K562 (cell line): Measurements from ENCODE around the gene LRRC25. TPM values are rescaled to one million over a fixed set of nuclear protein-coding genes. Genes with fewer than 3 reads are reported as not detected.

Source experiments
- ATAC-seq: fragments of 200-7000 bp; cut with Tn5 transposase; 3 replicates; pipeline ENCODE4 v1.9.1; 2020; ENCODE audit warnings: moderate library complexity
- BruUV-seq: library from RNA; stranded (reverse); fragments of 400-500 nt; replicated peaks from 2 replicates; lab custom pipeline; 2021; lab: Mats Ljungman, UMichigan
- CTCF ChIA-PET: fragments of 300-600 bp; formaldehyde crosslinking; extraction: SDS; loops from one replicate; lab custom pipeline; 2021; ENCODE audit warnings: low intra/inter-chr PET ratio; lab: Yijun Ruan, JAX
- POLR2A ChIA-PET: fragments of 300-600, 350-650 bp; sonication (Branson Sonifier 250); formaldehyde crosslinking; extraction: SDS; loops from one replicate; lab custom pipeline; 2021; ENCODE audit warnings: antibody characterized with exemption, inconsistent platforms; lab: Yijun Ruan, JAX
- DNase-seq, 4 experiments: peaks; one replicate each; pipeline versions ENCODE4 v3.0.0 to v3.0.0-alpha.2; 2011 to 2018; ENCODE audit warnings: low spot score in 3 of 4, mixed read lengths in 3 of 4; ENCODE audit errors: extremely low read depth in 1 of 4
- FAIRE-seq: peaks from 2 replicates; lab custom pipeline; 2011; peaks lifted over from hg19 to GRCh38; lab: Jason Lieb, UNC
- H2AFZ ChIP-seq: 2 replicates; pipeline ENCODE4 v1.6.0; 2011; ENCODE audit warnings: low read depth, low read length, control low read depth, inconsistent platforms
- H3K27ac ChIP-seq: fragments of 200-600 bp; 3 replicates; pipeline ENCODE4 v1.8.0; 2011; ENCODE audit warnings: low read depth, mild to moderate bottlenecking, control low read depth, inconsistent platforms, low read length, moderate library complexity, mixed read lengths; ENCODE audit errors: extremely low read depth
- H3K27me3 ChIP-seq, 2 experiments: fragments of 300-600 bp in 1 of 2; 2 replicates in 1 of 2; 3 replicates in 1 of 2; pipeline versions ENCODE4 v1.6.0 to v1.8.0; 2011; ENCODE audit warnings: inconsistent platforms in 2 of 2, low read length in 2 of 2, mild to moderate bottlenecking in 1 of 2, mixed read lengths in 1 of 2, moderate library complexity in 1 of 2; ENCODE audit not compliant: control insufficient read depth in 2 of 2, insufficient read depth in 2 of 2
- H3K36me3 ChIP-seq: fragments of 300-600 bp; 3 replicates; pipeline ENCODE4 v1.8.0; 2011; ENCODE audit warnings: mild to moderate bottlenecking, low read length, inconsistent platforms; ENCODE audit not compliant: control insufficient read depth, insufficient read depth
- H3K4me1 ChIP-seq, 2 experiments: fragments of 200-600 bp in 1 of 2; replicated peaks in 1 of 2; 2 replicates in 1 of 2; 3 replicates in 1 of 2; pipeline versions ENCODE4 v1.5.1 to v1.8.0; 2011; ENCODE audit warnings: inconsistent platforms in 2 of 2, low read length in 2 of 2, mild to moderate bottlenecking in 1 of 2, mixed read lengths in 1 of 2, moderate library complexity in 1 of 2; ENCODE audit not compliant: control insufficient read depth in 2 of 2, insufficient read depth in 2 of 2
- H3K4me2 ChIP-seq: 2 replicates; pipeline ENCODE4 v1.6.1; 2011; ENCODE audit warnings: low read length, control low read depth, inconsistent platforms, mixed read lengths; ENCODE audit not compliant: insufficient read depth
- H3K4me3 ChIP-seq: fragments of 200-600 bp; sonication (generic), shearing (Covaris generic); 2 replicates; pipeline ENCODE4 v1.5.1; 2016; ENCODE audit warnings: control low read depth, inconsistent platforms
- H3K79me2 ChIP-seq: fragments of 200-600 bp; 3 replicates; pipeline ENCODE4 v1.8.0; 2011; ENCODE audit warnings: low read length, inconsistent platforms; ENCODE audit not compliant: control insufficient read depth, insufficient read depth
- H3K9ac ChIP-seq, 2 experiments: 2 replicates each; pipeline versions ENCODE4 v1.6.0 to v1.6.1; 2011; ENCODE audit warnings: low read depth in 2 of 2, low read length in 2 of 2, control low read depth in 1 of 2, inconsistent platforms in 1 of 2, mild to moderate bottlenecking in 1 of 2, mixed read lengths in 1 of 2; ENCODE audit not compliant: insufficient read depth in 1 of 2
- H3K9me1 ChIP-seq: one replicate; pipeline ENCODE4 v1.6.0; 2011; ENCODE audit warnings: inconsistent platforms, mild to moderate bottlenecking, low read length, moderate library complexity; ENCODE audit not compliant: control insufficient read depth, insufficient read depth
- H3K9me3 ChIP-seq: replicated peaks from 2 replicates; pipeline ENCODE4 v1.5.1; 2011; ENCODE audit warnings: low read depth, low read length, inconsistent platforms; ENCODE audit not compliant: control insufficient read depth, insufficient read depth
- H4K20me1 ChIP-seq: replicated peaks from 2 replicates; pipeline ENCODE4 v1.6.1; 2011; ENCODE audit warnings: low read length, inconsistent platforms, mixed read lengths; ENCODE audit not compliant: control insufficient read depth, insufficient read depth
- DPF2 ChIP-seq: fragments of 450-650 bp; IDR thresholded peaks from 2 replicates; pipeline ENCODE4 v1.6.1; 2016
- EGR1 ChIP-seq: fragments of 450-650 bp; conservative IDR thresholded peaks from 2 replicates; pipeline ENCODE4 v1.6.1; 2017; ENCODE audit warnings: mild to moderate bottlenecking
- HOXB6 ChIP-seq: fragments of 250-450 bp; sonication (Bioruptor Pico); IDR thresholded peaks from 2 replicates; pipeline ENCODE4 v1.5.1; 2022; ENCODE audit warnings: mild to moderate bottlenecking, borderline replicate concordance
- L3MBTL2 ChIP-seq: fragments of 450-650 bp; IDR thresholded peaks from 2 replicates; pipeline ENCODE4 v1.6.1; 2016; ENCODE audit warnings: mild to moderate bottlenecking, moderate library complexity
- MYNN ChIP-seq, 2 experiments: sonication (generic); formaldehyde crosslinking in 1 of 2; IDR thresholded peaks; 2 replicates each; pipeline versions ENCODE4 v1.5.0 to v1.6.1; 2016 to 2020; ENCODE audit warnings: antibody characterized with exemption in 1 of 2, missing genetic modification reagents in 1 of 2
- NCOA1 ChIP-seq: fragments of 450-650 bp; IDR thresholded peaks from 2 replicates; pipeline ENCODE4 v1.6.1; 2016; ENCODE audit warnings: low read depth
- NFIC ChIP-seq: fragments of 450-650 bp; IDR thresholded peaks from 2 replicates; pipeline ENCODE4 v1.6.1; 2017; ENCODE audit warnings: mild to moderate bottlenecking, inconsistent platforms
- POLR2A ChIP-seq: fragments of 450-650 bp; conservative IDR thresholded peaks from 2 replicates; pipeline ENCODE4 v1.6.1; 2016
- PPARD ChIP-seq: fragments of 250-450 bp; sonication (Bioruptor Pico); IDR thresholded peaks from 2 replicates; pipeline ENCODE4 v1.8.0; 2022; ENCODE audit warnings: inconsistent platforms, mild to moderate bottlenecking, moderate library complexity
- RAD51 ChIP-seq: fragments of 450-650 bp; IDR thresholded peaks from 2 replicates; pipeline ENCODE4 v1.7.1; 2016; ENCODE audit warnings: low read depth, mild to moderate bottlenecking, borderline replicate concordance
- SMARCA5 ChIP-seq: fragments of 450-650 bp; IDR thresholded peaks from 2 replicates; pipeline ENCODE4 v1.6.1; 2016
- SMARCE1 ChIP-seq: fragments of 450-650 bp; IDR thresholded peaks from 2 replicates; pipeline ENCODE4 v1.7.1; 2016; ENCODE audit warnings: mild to moderate bottlenecking
- SPI1 ChIP-seq: IDR thresholded peaks from 2 replicates; pipeline ENCODE4 v1.6.1; 2011; ENCODE audit warnings: low read depth, low read length, control low read depth, borderline replicate concordance
- TRIM28 ChIP-seq: fragments of 450-650 bp; IDR thresholded peaks from 2 replicates; pipeline ENCODE4 v1.6.1; 2017
- YBX1 ChIP-seq: fragments of 450-650 bp; IDR thresholded peaks from 2 replicates; pipeline ENCODE4 v1.7.1; 2016; ENCODE audit warnings: mild to moderate bottlenecking
- ZEB2 ChIP-seq: fragments of 450-650 bp; IDR thresholded peaks from 2 replicates; pipeline ENCODE4 v1.6.1; 2016
- ZNF431 ChIP-seq: sonication (generic); formaldehyde crosslinking; IDR thresholded peaks from 2 replicates; pipeline ENCODE4 v1.8.0; 2022; ENCODE audit warnings: mild to moderate bottlenecking, missing genetic modification reagents
- ZNF76 ChIP-seq: fragments of 250-450 bp; sonication (Bioruptor Pico); IDR thresholded peaks from 2 replicates; pipeline ENCODE4 v1.4.0; 2020; ENCODE audit warnings: mild to moderate bottlenecking, moderate library complexity, borderline replicate concordance
- WGBS: fragments of 100-300 bp; shearing (Covaris generic); methylation state at CpG from one replicate; pipeline ENCODE4 v1.1.6; 2016; ENCODE audit warnings: low coverage, mixed read lengths; ENCODE audit not compliant: insufficient coverage; ENCODE audit errors: missing lambda C conversion rate; 5-methylcytosine and 5-hydroxymethylcytosine counted together
- in situ Hi-C: fragments of 300-500 bp; cut with MboI; formaldehyde crosslinking; loops from 4 replicates; pipeline ENCODE4 v1.15.0; 2018; ENCODE audit warnings: inconsistent platforms, mixed read lengths
- intact Hi-C: fragments of 100-400 bp; cut with micrococcal nuclease; formaldehyde crosslinking; loops from 2 replicates; pipeline ENCODE4 v1.14.2; 2022
- polyA plus RNA-seq, 8 experiments: library from polyadenylated mRNA; depleted of rRNA in 4 of 8; stranded (reverse) in 5 of 8; unstranded in 3 of 8; fragments of >200 nt; fragmentation: Nextera tagmentation in 2 of 8; fragmentation: Illumina TruSeq in 1 of 8; extraction: Ambion mirVana in 2 of 8; extraction: Trizol in 1 of 8; gene quantifications; 2 replicates each; pipeline versions ENCODE4 v1.2.1 to v1.2.3, GENCODE V29; 2011 to 2014; ENCODE audit warnings: inconsistent platforms in 1 of 8, missing spikeins in 1 of 8
- total RNA-seq, 7 experiments: library from RNA; depleted of rRNA in 6 of 7; stranded (reverse); fragments of >200 nt in 6 of 7; fragmentation: Illumina TruSeq in 2 of 7; extraction: Trizol in 2 of 7; gene quantifications; 2 replicates each; pipeline versions ENCODE4 v1.2.1 to v1.2.3, GENCODE V29; 2011 to 2021; ENCODE audit warnings: low replicate concordance in 1 of 7
- TF ChIP-seq, protein P1 (sequence below): sonication (generic); formaldehyde crosslinking; IDR thresholded peaks from 2 replicates; pipeline ENCODE4 v1.5.0; 2020; ENCODE audit warnings: missing genetic modification reagents
- TF ChIP-seq, protein P2 (sequence below): sonication (generic); formaldehyde crosslinking; IDR thresholded peaks from 2 replicates; pipeline ENCODE4 v1.9.0; 2022; ENCODE audit warnings: mild to moderate bottlenecking, missing genetic modification reagents
- TF ChIP-seq, protein P3 (sequence below): fragments of 250-450 bp; sonication (Bioruptor Pico); IDR thresholded peaks from 2 replicates; pipeline ENCODE4 v1.5.0; 2021
- TF ChIP-seq, protein P4 (sequence below): fragments of 250-450 bp; sonication (Bioruptor Pico); IDR thresholded peaks from 2 replicates; pipeline ENCODE4 v1.8.0; 2021; ENCODE audit warnings: mild to moderate bottlenecking, moderate library complexity

LRRC25 gene
- total and polyA plus RNA-seq, 9 of the 15 experiments (the other 6 are each of a cell fraction or from before 2014, with no cell fraction given): 0.07 to 0.36 (median 0.10) TPM; not detected in 3

DNA sequence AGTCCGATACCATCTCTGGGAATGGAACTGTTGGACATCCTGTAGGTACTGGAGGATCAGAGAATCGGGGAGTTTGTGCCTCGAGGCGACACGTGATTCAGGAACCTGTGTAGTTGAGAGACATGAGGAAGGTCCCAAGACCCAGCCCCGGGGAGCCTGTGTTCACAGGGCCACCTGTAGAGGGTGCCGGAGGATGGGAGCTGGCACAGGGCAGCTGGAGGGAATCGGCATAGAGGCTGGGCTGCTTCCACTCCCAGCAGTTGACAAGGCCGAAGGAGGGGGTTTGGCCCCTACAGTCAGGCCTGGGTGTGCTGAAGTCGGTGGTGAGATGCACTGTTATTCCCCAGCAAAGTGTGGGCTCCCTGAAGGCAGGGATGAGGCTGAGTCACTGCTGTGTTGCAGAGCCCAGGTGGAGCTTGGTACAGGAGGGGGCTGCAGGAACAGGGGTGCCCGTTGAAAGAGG is 43.0 kb upstream of the LRRC25 start (continued):
- TF ChIP-seq RAD51 (peak; percentile 66; the same call in 1 of the 2 replicates), ZNF76 (no peak), L3MBTL2 (peak; percentile 74), MYNN (IDR thresholded peaks at IDR 0.05) (peak; percentile 13; the same call in 1 of the 2 replicates), MYNN (CRISPR knock-in tag; IDR thresholded peaks at IDR 0.05) (no peak)
- TF ChIP-seq, protein P1, sequence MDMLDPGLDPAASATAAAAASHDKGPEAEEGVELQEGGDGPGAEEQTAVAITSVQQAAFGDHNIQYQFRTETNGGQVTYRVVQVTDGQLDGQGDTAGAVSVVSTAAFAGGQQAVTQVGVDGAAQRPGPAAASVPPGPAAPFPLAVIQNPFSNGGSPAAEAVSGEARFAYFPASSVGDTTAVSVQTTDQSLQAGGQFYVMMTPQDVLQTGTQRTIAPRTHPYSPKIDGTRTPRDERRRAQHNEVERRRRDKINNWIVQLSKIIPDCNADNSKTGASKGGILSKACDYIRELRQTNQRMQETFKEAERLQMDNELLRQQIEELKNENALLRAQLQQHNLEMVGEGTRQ: peak; percentile 49; the same call in 1 of the 2 replicates
- TF ChIP-seq, protein P2, sequence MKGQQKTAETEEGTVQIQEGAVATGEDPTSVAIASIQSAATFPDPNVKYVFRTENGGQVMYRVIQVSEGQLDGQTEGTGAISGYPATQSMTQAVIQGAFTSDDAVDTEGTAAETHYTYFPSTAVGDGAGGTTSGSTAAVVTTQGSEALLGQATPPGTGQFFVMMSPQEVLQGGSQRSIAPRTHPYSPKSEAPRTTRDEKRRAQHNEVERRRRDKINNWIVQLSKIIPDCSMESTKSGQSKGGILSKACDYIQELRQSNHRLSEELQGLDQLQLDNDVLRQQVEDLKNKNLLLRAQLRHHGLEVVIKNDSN (CRISPR knock-in tag): peak; percentile 80

DNA sequence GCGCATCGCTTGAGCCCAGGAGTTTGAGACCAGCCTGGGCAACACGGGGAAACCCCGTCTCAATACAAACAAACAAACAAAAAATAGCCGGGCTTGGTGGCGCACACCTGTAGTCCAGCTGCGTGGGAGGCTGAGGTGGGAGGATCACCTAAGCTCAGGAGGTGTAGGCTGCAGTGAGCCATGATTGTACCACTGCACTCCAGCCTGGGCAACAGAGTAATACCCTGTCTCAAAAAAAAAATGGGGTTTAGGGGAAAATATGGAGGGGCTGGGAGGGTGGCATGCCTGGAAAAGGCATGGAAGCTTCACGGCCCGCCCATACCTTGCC is 42.5 kb upstream of the LRRC25 start:
- CTCF ChIA-PET: no interaction called here
- intact Hi-C loops (no loop called here), in situ Hi-C loops (no loop called here)
- Histone ChIP-seq H3K4me1 (peaks cover 42 to 93% of the 10 kb centered on the region in 2 experiments), H3K79me2 (peaks cover 37% of the 10 kb centered on the region), H3K9me1 (peaks cover 11% of the 10 kb centered on the region), H3K4me3 (no peak overlapping the region), H3K4me2 (peak overlapping the region; percentile 88; the same call in 1 of the 2 replicates), H3K36me3 (peaks cover 40% of the 10 kb centered on the region), H4K20me1 (peaks cover 13% of the 10 kb centered on the region), H3K27me3 (no peaks in the 10 kb centered on the region), H3K9ac (peak overlapping the region in 1 of 2 experiments; percentile 97; a peak in 1 of 4 replicates), H3K9me3 (no peaks in the 10 kb centered on the region), H3K27ac (peak overlapping the region; percentile 94), H2AFZ (no peak overlapping the region)
- DNase-seq: no peak
- WGBS: 48% methylated on average over 9 of the region's 9 CpGs
- ATAC-seq: no peak
- TF ChIP-seq NCOA1 (no peak), SPI1 (no peak), PPARD (CRISPR knock-in tag) (no peak), ZEB2 (peak; percentile 75; the same call in 1 of the 2 replicates), TRIM28 (peak; percentile 77), POLR2A (0 out of 2 replicates have a peak, but pooled peaks have one; percentile 35), EGR1 (peak; percentile 72), HOXB6 (CRISPR knock-in tag) (no peak), NFIC (peak; percentile 2; the same call in 1 of the 2 replicates), YBX1 (no peak), SMARCE1 (0 out of 2 replicates have a peak, but pooled peaks have one; percentile 13), ZNF431 (CRISPR knock-in tag) (no peak), SMARCA5 (0 out of 2 replicates have a peak, but pooled peaks have one; percentile 30), DPF2 (0 out of 2 replicates have a peak, but pooled peaks have one; percentile 36)
- TF ChIP-seq, protein P3, sequence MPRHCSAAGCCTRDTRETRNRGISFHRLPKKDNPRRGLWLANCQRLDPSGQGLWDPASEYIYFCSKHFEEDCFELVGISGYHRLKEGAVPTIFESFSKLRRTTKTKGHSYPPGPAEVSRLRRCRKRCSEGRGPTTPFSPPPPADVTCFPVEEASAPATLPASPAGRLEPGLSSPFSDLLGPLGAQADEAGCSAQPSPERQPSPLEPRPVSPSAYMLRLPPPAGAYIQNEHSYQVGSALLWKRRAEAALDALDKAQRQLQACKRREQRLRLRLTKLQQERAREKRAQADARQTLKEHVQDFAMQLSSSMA (CRISPR knock-in tag): no peak
- TF ChIP-seq, protein P4, sequence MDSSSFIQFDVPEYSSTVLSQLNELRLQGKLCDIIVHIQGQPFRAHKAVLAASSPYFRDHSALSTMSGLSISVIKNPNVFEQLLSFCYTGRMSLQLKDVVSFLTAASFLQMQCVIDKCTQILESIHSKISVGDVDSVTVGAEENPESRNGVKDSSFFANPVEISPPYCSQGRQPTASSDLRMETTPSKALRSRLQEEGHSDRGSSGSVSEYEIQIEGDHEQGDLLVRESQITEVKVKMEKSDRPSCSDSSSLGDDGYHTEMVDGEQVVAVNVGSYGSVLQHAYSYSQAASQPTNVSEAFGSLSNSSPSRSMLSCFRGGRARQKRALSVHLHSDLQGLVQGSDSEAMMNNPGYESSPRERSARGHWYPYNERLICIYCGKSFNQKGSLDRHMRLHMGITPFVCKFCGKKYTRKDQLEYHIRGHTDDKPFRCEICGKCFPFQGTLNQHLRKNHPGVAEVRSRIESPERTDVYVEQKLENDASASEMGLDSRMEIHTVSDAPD (CRISPR knock-in tag): no peak
- no peak for FAIRE-seq
- POLR2A ChIA-PET: interaction anchor here (1.0 to 1.5 kb wide), 3 partner anchors 9 to 21 kb away, joined by 3 to 5 read pairs (median 4); partner anchors contain the start of gene SSBP4
- BruUV-seq: no TSS peak
